ENCODE measurements around the gene CLTC. TPM values are rescaled to one million over a fixed set of nuclear protein-coding genes. Genes with fewer than 3 reads are reported as not detected.

CLTC gene
- total and polyA plus RNA-seq, 2 donors: 110 to 405 TPM

GRCh38 chr17:59730268-59730834 is 110.7 kb downstream of the CLTC start:
- no peak overlapping the region for H3K27ac ChIP-seq (ENCODE audit: low read depth)
- no peaks in the 10 kb centered on the region for H3K4me1 ChIP-seq (ENCODE audit: insufficient read depth)
- 86% methylated on average over 1 of the region's 1 CpG for WGBS
- DNase-seq (ENCODE audit: extremely low spot score): no peak
- no peak overlapping the region for H3K4me3 ChIP-seq (ENCODE audit: low read depth, low read length)
- H3K36me3 ChIP-seq (ENCODE audit: insufficient read depth): no peaks in the 10 kb centered on the region

GRCh38 chr17:59733697-59734096 is 114.0 kb downstream of the CLTC start:
- Histone ChIP-seq H3K27ac (ENCODE audit: low read depth) (no peak overlapping the region), H3K36me3 (ENCODE audit: insufficient read depth) (no peaks in the 10 kb centered on the region), H3K4me3 (ENCODE audit: low read depth, low read length) (no peak overlapping the region), H3K4me1 (ENCODE audit: insufficient read depth) (no peaks in the 10 kb centered on the region)
- over 99% methylated on average over 2 of the region's 2 CpGs for WGBS
- DNase-seq (ENCODE audit: extremely low spot score): no peak

GRCh38 chr17:59734226-59734625 is 114.5 kb downstream of the CLTC start:
- Histone ChIP-seq H3K36me3 (ENCODE audit: insufficient read depth) (no peaks in the 10 kb centered on the region), H3K27ac (ENCODE audit: low read depth) (no peak overlapping the region), H3K4me1 (ENCODE audit: insufficient read depth) (no peaks in the 10 kb centered on the region), H3K4me3 (ENCODE audit: low read depth, low read length) (no peak overlapping the region)
- no peak for DNase-seq (ENCODE audit: extremely low spot score)
- WGBS: 98% methylated on average over 5 of the region's 5 CpGs

GRCh38 chr17:59737324-59737723 is 117.6 kb downstream of the CLTC start:
- Histone ChIP-seq H3K4me3 (ENCODE audit: low read depth, low read length) (no peak overlapping the region), H3K36me3 (ENCODE audit: insufficient read depth) (no peaks in the 10 kb centered on the region), H3K4me1 (ENCODE audit: insufficient read depth) (no peaks in the 10 kb centered on the region), H3K27ac (ENCODE audit: low read depth) (no peak overlapping the region)
- DNase-seq (ENCODE audit: extremely low spot score): no peak
- 96% methylated on average over 3 of the region's 3 CpGs for WGBS

- Histone ChIP-seq H3K27ac (ENCODE audit: low read depth) (no peak overlapping the region), H3K36me3 (ENCODE audit: insufficient read depth) (no peaks in the 10 kb centered on the region), H3K4me3 (ENCODE audit: low read depth, low read length) (no peak overlapping the region), H3K4me1 (ENCODE audit: insufficient read depth) (no peaks in the 10 kb centered on the region)
- DNase-seq (ENCODE audit: extremely low spot score): no peak
- 96% methylated on average over 4 of the region's 4 CpGs for WGBS
Observed at GRCh38 chr17:59743842-59744241, 124.1 kb downstream of the CLTC start.

GRCh38 chr17:59745040-59745439 is 125.3 kb downstream of the CLTC start:
- 95% methylated on average over 2 of the region's 2 CpGs for WGBS
- Histone ChIP-seq H3K4me1 (ENCODE audit: insufficient read depth) (no peaks in the 10 kb centered on the region), H3K4me3 (ENCODE audit: low read depth, low read length) (no peak overlapping the region), H3K27ac (ENCODE audit: low read depth) (no peak overlapping the region), H3K36me3 (ENCODE audit: insufficient read depth) (no peaks in the 10 kb centered on the region)
- no peak for DNase-seq (ENCODE audit: extremely low spot score)

Other genes starting within 250 kb of the CLTC start
- gene DHX40, start 54.3 kb upstream of the CLTC start, total RNA-seq: 87.1 TPM
- gene DHX40, start 54.3 kb upstream of the CLTC start, polyA plus RNA-seq: 30.3 TPM
- 9.4 TPM for gene PTRH2, start 87.5 kb downstream of the CLTC start, total RNA-seq
- gene PTRH2, start 87.5 kb downstream of the CLTC start, polyA plus RNA-seq: 25.5 TPM
- gene VMP1, start 87.8 kb downstream of the CLTC start, total RNA-seq: 231 TPM
- gene VMP1, start 87.8 kb downstream of the CLTC start, polyA plus RNA-seq: 157 TPM